ENCODE measurements around the gene NOXO1.

Gene NOXO1

GRCh38 chr16:1981398-1981836, at the start of gene NOXO1:
Gene NOXO1 (minus strand): TSS chr16:1981469. CDS start chr16:1981179, 290 bp downstream.
- DNase-seq (ENCODE audit: insufficient read length, low spot score) (no peak), FAIRE-seq (no peak)
- TF ChIP-seq POLR2A (IDR thresholded peaks at IDR 0.05; ENCODE audit: low read depth, low read length): no peak

- TF ChIP-seq POLR2A (IDR thresholded peaks at IDR 0.05; ENCODE audit: low read depth, low read length): no peak
- DNase-seq (ENCODE audit: insufficient read length, low spot score) (no peak), FAIRE-seq (no peak)
These were observed 48.8 kb upstream of the NOXO1 start for GRCh38 chr16:2030036-2030435.

- no peak for DNase-seq (ENCODE audit: insufficient read length, low spot score)
- FAIRE-seq: no peak
These were observed 48.1 kb upstream of the NOXO1 start for GRCh38 chr16:2029350-2029749.

GRCh38 chr16:2028620-2029220, 47.5 kb upstream of the NOXO1 start:
- no peak for FAIRE-seq
- TF ChIP-seq POLR2A (IDR thresholded peaks at IDR 0.05; ENCODE audit: low read depth, low read length): no peak
- no peak for DNase-seq (ENCODE audit: insufficient read length, low spot score)

More at GRCh38 chr16:2029350-2029749, 48.1 kb upstream of the NOXO1 start:
- no peak for TF ChIP-seq POLR2A (IDR thresholded peaks at IDR 0.05; ENCODE audit: low read depth, low read length)

GRCh38 chr16:2028146-2028545, 46.9 kb upstream of the NOXO1 start:
- DNase-seq (ENCODE audit: insufficient read length, low spot score): no peak
- no peak for FAIRE-seq
- TF ChIP-seq POLR2A (IDR thresholded peaks at IDR 0.05; ENCODE audit: low read depth, low read length): no peak

- DNase-seq (ENCODE audit: insufficient read length, low spot score) (peak; percentile 72), FAIRE-seq (peak; percentile 11)
- TF ChIP-seq POLR2A (IDR thresholded peaks at IDR 0.05; ENCODE audit: low read depth, low read length): peak; percentile 7; the same call in 1 of the 2 replicates
These were observed 46.0 kb upstream of the NOXO1 start for GRCh38 chr16:2027024-2028010.

GRCh38 chr16:2026461-2027023, 45.3 kb upstream of the NOXO1 start, which contains the start of gene NHERF2:
Gene NHERF2 (plus strand): TSS chr16:2026902. CDS start chr16:2027006, 104 bp downstream.
- FAIRE-seq (no peak), DNase-seq (ENCODE audit: insufficient read length, low spot score) (no peak)
- TF ChIP-seq POLR2A (IDR thresholded peaks at IDR 0.05; ENCODE audit: low read depth, low read length): peak; percentile 34; the same call in 1 of the 2 replicates

GRCh38 chr16:2025878-2026460, 44.7 kb upstream of the NOXO1 start:
- no peak for FAIRE-seq
- no peak for TF ChIP-seq POLR2A (IDR thresholded peaks at IDR 0.05; ENCODE audit: low read depth, low read length)
- no peak for DNase-seq (ENCODE audit: insufficient read length, low spot score)

GRCh38 chr16:2025251-2025650, 44.0 kb upstream of the NOXO1 start:
- TF ChIP-seq POLR2A (IDR thresholded peaks at IDR 0.05; ENCODE audit: low read depth, low read length): no peak
- DNase-seq (ENCODE audit: insufficient read length, low spot score) (no peak), FAIRE-seq (no peak)

- no peak for TF ChIP-seq POLR2A (IDR thresholded peaks at IDR 0.05; ENCODE audit: low read depth, low read length)
- FAIRE-seq (no peak), DNase-seq (ENCODE audit: insufficient read length, low spot score) (no peak)
These were observed 42.8 kb upstream of the NOXO1 start for GRCh38 chr16:2024032-2024420.

- FAIRE-seq (no peak), DNase-seq (ENCODE audit: insufficient read length, low spot score) (peak; percentile 99)
- TF ChIP-seq POLR2A (IDR thresholded peaks at IDR 0.05; ENCODE audit: low read depth, low read length): no peak
These were observed 42.1 kb upstream of the NOXO1 start for GRCh38 chr16:2023092-2024031.

- DNase-seq (ENCODE audit: insufficient read length, low spot score): no peak
These were observed 41.4 kb upstream of the NOXO1 start for GRCh38 chr16:2022723-2023091.

More at GRCh38 chr16:2022723-2023091, 41.4 kb upstream of the NOXO1 start:
- TF ChIP-seq POLR2A (IDR thresholded peaks at IDR 0.05; ENCODE audit: low read depth, low read length): no peak
- no peak for FAIRE-seq

Measured in H54 (cell line).